Naive thymus-derived CD4-positive, alpha-beta T cell (primary cell): ENCODE measurements around the gene RNF34. TPM values are rescaled to one million over a fixed set of nuclear protein-coding genes. Genes with fewer than 3 reads are reported as not detected.

Source experiments
- ATAC-seq: fragments of 150-1000 bp; cut with Tn5 transposase; 2 replicates; pipeline ENCODE4 v1.10.0; 2021; ENCODE audit warnings: mild to moderate bottlenecking, moderate library complexity
- CTCF ChIA-PET: fragments of 350-600 bp; sonication (Branson Sonifier 250); formaldehyde crosslinking; loops from one replicate; lab custom pipeline; 2021; ENCODE audit warnings: antibody characterized with exemption; lab: Charles Lee
- POLR2A ChIA-PET: fragments of 350-600 bp; sonication (Branson Sonifier 250); formaldehyde crosslinking; loops from one replicate; lab custom pipeline; 2021; ENCODE audit warnings: antibody characterized with exemption, inconsistent platforms; lab: Charles Lee
- DNase-seq, 9 donors: peaks; one replicate each; pipeline versions ENCODE4 v3.0.0 to v3.0.0-alpha.2; 2020 to 2022; ENCODE audit warnings: mixed read lengths in 1 of 9
- H3K27ac ChIP-seq: one replicate; pipeline ENCODE4 v1.7.0; 2013; ENCODE audit warnings: mild to moderate bottlenecking, low read depth, low read length, moderate library complexity
- H3K27me3 ChIP-seq, 2 donors: one replicate each; pipeline ENCODE4 v1.7.0; 2013; ENCODE audit warnings: low read length in 2 of 2, mild to moderate bottlenecking in 2 of 2, moderate library complexity in 2 of 2; ENCODE audit not compliant: control insufficient read depth in 2 of 2, insufficient read depth in 2 of 2
- H3K36me3 ChIP-seq, 3 experiments: 1 replicate in 2 of 3; 2 replicates in 1 of 3; pipeline ENCODE4 v1.7.0; 2013; ENCODE audit warnings: low read length in 3 of 3, mild to moderate bottlenecking in 3 of 3, moderate library complexity in 1 of 3; ENCODE audit not compliant: insufficient read depth in 3 of 3, control insufficient read depth in 2 of 3
- H3K4me1 ChIP-seq, 2 donors: one replicate each; pipeline ENCODE4 v1.7.0; 2013; ENCODE audit warnings: low read length in 2 of 2, mild to moderate bottlenecking in 2 of 2, moderate library complexity in 1 of 2; ENCODE audit not compliant: control insufficient read depth in 2 of 2, insufficient read depth in 2 of 2
- H3K4me3 ChIP-seq: 2 replicates; pipeline ENCODE4 v1.7.0; 2013; ENCODE audit warnings: mild to moderate bottlenecking, low read length
- H3K9me3 ChIP-seq, 3 experiments: 1 replicate in 2 of 3; 2 replicates in 1 of 3; pipeline ENCODE4 v1.7.0; 2013; ENCODE audit warnings: low read length in 3 of 3; ENCODE audit not compliant: control insufficient read depth in 2 of 3
- H3K27ac Mint-ChIP-seq, 9 donors: one replicate each; pipeline ENCODE4 v1.8.0; 2020 to 2022; ENCODE audit warnings: mixed read lengths in 9 of 9, mild to moderate bottlenecking in 8 of 9, moderate library complexity in 5 of 9, inconsistent platforms in 2 of 9
- H3K27me3 Mint-ChIP-seq, 5 donors: one replicate each; pipeline ENCODE4 v1.8.0; 2021 to 2022; ENCODE audit warnings: mixed read lengths in 5 of 5, mild to moderate bottlenecking in 1 of 5
- H3K36me3 Mint-ChIP-seq, 5 donors: one replicate each; pipeline ENCODE4 v1.8.0; 2020 to 2022; ENCODE audit warnings: mixed read lengths in 5 of 5, mild to moderate bottlenecking in 3 of 5, inconsistent platforms in 1 of 5
- H3K4me1 Mint-ChIP-seq, 7 donors: one replicate each; pipeline ENCODE4 v1.8.0; 2020 to 2022; ENCODE audit warnings: mixed read lengths in 7 of 7, mild to moderate bottlenecking in 3 of 7, inconsistent platforms in 1 of 7
- H3K4me3 Mint-ChIP-seq, 10 donors: one replicate each; pipeline ENCODE4 v1.8.0; 2020 to 2022; ENCODE audit warnings: mild to moderate bottlenecking in 10 of 10, mixed read lengths in 10 of 10, moderate library complexity in 6 of 10, inconsistent platforms in 2 of 10
- H3K9me3 Mint-ChIP-seq, 11 donors: one replicate each; pipeline ENCODE4 v1.8.0; 2020 to 2022; ENCODE audit warnings: mixed read lengths in 11 of 11, mild to moderate bottlenecking in 4 of 11, inconsistent platforms in 1 of 11, moderate library complexity in 1 of 11
- intact Hi-C, 2 donors: fragments of 100-400 bp; cut with micrococcal nuclease; formaldehyde crosslinking; loops; one replicate each; pipeline ENCODE4 v1.15.1; 2023
- polyA plus RNA-seq, 2 donors: library from polyadenylated mRNA; unstranded; fragments of 300-500 nt; fragmentation: Illumina TruSeq; gene quantifications; one replicate each; pipeline ENCODE4 v1.2.3, GENCODE V29; 2021
- total RNA-seq, 6 experiments: library from RNA in 5 of 6; stranded (reverse) in 5 of 6; gene quantifications; 1 replicate in 5 of 6; 2 replicates in 1 of 6; pipeline ENCODE4 v1.2.3 and lab custom pipeline; 2021 to 2026

RNF34 gene, protein sequence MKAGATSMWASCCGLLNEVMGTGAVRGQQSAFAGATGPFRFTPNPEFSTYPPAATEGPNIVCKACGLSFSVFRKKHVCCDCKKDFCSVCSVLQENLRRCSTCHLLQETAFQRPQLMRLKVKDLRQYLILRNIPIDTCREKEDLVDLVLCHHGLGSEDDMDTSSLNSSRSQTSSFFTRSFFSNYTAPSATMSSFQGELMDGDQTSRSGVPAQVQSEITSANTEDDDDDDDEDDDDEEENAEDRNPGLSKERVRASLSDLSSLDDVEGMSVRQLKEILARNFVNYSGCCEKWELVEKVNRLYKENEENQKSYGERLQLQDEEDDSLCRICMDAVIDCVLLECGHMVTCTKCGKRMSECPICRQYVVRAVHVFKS
- total RNA-seq = 10 to 100 TPM; 61.1 to 98.4 (median 81.7) TPM
- polyA plus RNA-seq = 10 to 100 TPM; 42.5 to 74.4 TPM
- 31.2 reads per million, percentile 60 among the genes with 10 or more reads in this experiment for total RNA-seq (lab: John Stamatoyannopoulos, UW)

- Histone ChIP-seq H3K27ac (peak within 1 kb of the TSS; percentile 91), H3K9me3 (no peaks in the 10 kb centered on the region), H3K4me3 (peak within 1 kb of the TSS; percentile 93), H3K36me3 (peaks cover 3 to 12% (median 4%) of the 10 kb centered on the region in 3 experiments), H3K4me1 (peaks cover 20 to 26% of the 10 kb centered on the region in 2 donors), H3K27me3 (no peaks in the 10 kb centered on the region)
- peak; percentile 88 to 98 (median 97) for DNase-seq
- ChIA-PET CTCF (interaction anchor here (1.1 to 1.2 kb wide), 2 partner anchors 14 to 427 kb away, joined by 3 to 6 read pairs; no protein-coding TSS in a partner anchor), POLR2A (interaction anchor here (0.6 to 4.3 kb wide), 19 partner anchors 9 to 826 kb away, joined by 3 to 45 read pairs (median 3); partner anchors contain the start of genes ANAPC5, CAMKK2, DIABLO and UNC119B)
- Mint-ChIP-seq H3K4me3 (peak within 1 kb of the TSS; percentile 89 to 99 (median 94)), H3K27ac (peak within 1 kb of the TSS; percentile 91 to 97 (median 94)), H3K4me1 (peaks cover 29 to 52% (median 39%) of the 10 kb centered on the region in 7 donors), H3K9me3 (peaks cover 0 to 1% (median 0%) of the 10 kb centered on the region in 11 donors), H3K36me3 (peaks cover 0 to 10% (median 3%) of the 10 kb centered on the region in 5 donors), H3K27me3 (no peaks in the 10 kb centered on the region)
- peak; percentile 96 for ATAC-seq
- intact Hi-C loops = loop anchor here (1.0 to 5.0 kb wide), 17 partner anchors 8 to 962 kb away; partner anchors contain the start of genes ANAPC5 (in 2 of the 2), CAMKK2 (in 1 of the 2), COX6A1 (in 1 of the 2) and DIABLO (in 1 of the 2)
Measured at GRCh38 chr12:121399391-121400331, at the start of gene RNF34. Gene RNF34, plus strand, starts transcription at chr12:121400118. Its CDS starts 95 bp downstream, at chr12:121400213.

DNA sequence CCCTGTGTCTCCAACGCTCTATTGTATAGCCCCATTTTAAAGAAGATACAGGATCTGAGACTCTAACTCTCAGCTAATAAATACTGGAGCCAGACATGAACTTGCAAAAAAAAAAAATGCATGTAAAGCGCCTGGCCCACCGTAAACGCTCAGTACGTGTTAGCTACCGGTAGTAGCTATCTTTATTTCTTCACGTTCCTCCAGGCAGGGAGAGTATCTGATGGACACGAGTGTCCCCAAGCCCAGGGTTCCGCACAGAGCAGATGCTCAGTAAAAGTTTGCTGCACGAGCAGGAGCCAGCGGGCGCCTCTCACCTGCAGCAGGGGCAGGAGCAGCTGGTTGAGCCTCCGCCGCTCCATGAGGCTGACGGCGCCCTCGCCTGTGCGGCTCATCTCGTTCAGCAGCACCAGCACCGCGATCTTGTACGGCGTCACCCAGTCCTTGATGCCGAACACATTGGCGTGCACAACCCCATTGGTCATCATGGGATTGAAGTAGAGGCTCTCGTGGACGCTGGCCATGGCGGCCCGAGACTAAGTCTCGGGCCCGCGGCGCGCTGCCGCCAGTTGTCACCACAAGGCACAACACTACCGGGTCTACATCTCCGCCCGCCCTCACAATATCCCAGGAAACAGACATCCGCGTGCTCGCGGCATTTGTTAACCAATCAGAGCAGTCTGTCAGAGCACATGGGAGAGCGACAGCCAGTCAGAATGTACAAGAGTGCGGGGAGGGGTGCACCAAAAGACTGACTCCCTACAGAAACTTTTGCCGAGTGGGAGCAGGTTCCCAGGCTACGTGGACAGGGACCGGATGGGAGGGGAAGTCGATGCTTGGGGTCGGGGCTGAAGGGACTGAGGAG, 47.9 kb upstream of the RNF34 start, which contains the start of gene ANAPC5:
ANAPC5 (minus strand) TSS at position 592 of the 862 bp plus-strand sequence; CDS start at position 521, 71 bp downstream.
- POLR2A ChIA-PET = interaction anchor here (0.5 to 4.2 kb wide), 11 partner anchors 17 to 1579 kb away, joined by 3 to 45 read pairs (median 5); partner anchors contain the start of genes PSMD9 and RNF34
- peaks cover 6 to 7% of the 10 kb centered on the region in 2 donors for H3K4me1 ChIP-seq
- peaks cover 0 to 7% (median 2%) of the 10 kb centered on the region in 5 donors for H3K36me3 Mint-ChIP-seq
- H3K9me3 Mint-ChIP-seq = peaks cover 0 to 2% (median 0%) of the 10 kb centered on the region in 11 donors
- H3K27me3 Mint-ChIP-seq = peaks cover 0 to 5% (median 0%) of the 10 kb centered on the region in 5 donors
- DNase-seq (peak; percentile 61 to 93 (median 89)), ATAC-seq (peak; percentile 99)
- peak within 1 kb of the TSS; percentile 99 for H3K4me3 ChIP-seq
- H3K36me3 ChIP-seq = peaks cover 0 to 4% (median 0%) of the 10 kb centered on the region in 3 experiments
- H3K27ac Mint-ChIP-seq = peak within 1 kb of the TSS; percentile 90 to 100 (median 98)
- H3K4me3 Mint-ChIP-seq = peak within 1 kb of the TSS; percentile 88 to 100 (median 97)
- peaks cover 25 to 58% (median 42%) of the 10 kb centered on the region in 7 donors for H3K4me1 Mint-ChIP-seq
- intact Hi-C loops = loop anchor here (1.0 to 5.0 kb wide), 9 partner anchors 17 to 665 kb away; partner anchors contain the start of genes P2RX4 (in 2 of the 2), RNF34 (in 2 of the 2), CAMKK2 (in 1 of the 2) and MLEC (in 1 of the 2)
- CTCF ChIA-PET = interaction anchor here (0.5 to 1.1 kb wide), 6 partner anchors 12 to 1052 kb away, joined by 3 to 5 read pairs (median 4); no protein-coding TSS in a partner anchor
- no peaks in the 10 kb centered on the region for H3K27me3 ChIP-seq
- peak within 1 kb of the TSS; percentile 78 for H3K27ac ChIP-seq
- H3K9me3 ChIP-seq = no peaks in the 10 kb centered on the region

- no peaks in the 10 kb centered on the region for H3K36me3 ChIP-seq
- CTCF ChIA-PET = no interaction called here
- POLR2A ChIA-PET = interaction anchor here (0.6 to 4.2 kb wide), 7 partner anchors 20 to 536 kb away, joined by 3 to 45 read pairs (median 5); partner anchors contain the start of genes PSMD9 and RNF34
- H3K4me3 ChIP-seq = peak overlapping the region; percentile 99
- Mint-ChIP-seq H3K36me3 (peaks cover 0 to 3% (median 0%) of the 10 kb centered on the region in 5 donors), H3K4me1 (peaks cover 23 to 54% (median 38%) of the 10 kb centered on the region in 7 donors), H3K9me3 (peaks cover 0 to 2% (median 0%) of the 10 kb centered on the region in 11 donors), H3K27ac (peak overlapping the region; percentile 90 to 100 (median 98)), H3K4me3 (peak overlapping the region; percentile 88 to 100 (median 97)), H3K27me3 (peaks cover 0 to 5% (median 0%) of the 10 kb centered on the region in 5 donors)
- intact Hi-C loops = loop anchor here (1.0 to 5.0 kb wide), 9 partner anchors 18 to 666 kb away; partner anchors contain the start of genes P2RX4 (in 2 of the 2), RNF34 (in 2 of the 2), CAMKK2 (in 1 of the 2) and MLEC (in 1 of the 2)
- peak overlapping the region; percentile 78 for H3K27ac ChIP-seq
- H3K4me1 ChIP-seq = peaks cover 6 to 7% of the 10 kb centered on the region in 2 donors
- ATAC-seq (peak; percentile 5), DNase-seq (no peak)
- H3K27me3 ChIP-seq = no peaks in the 10 kb centered on the region
- no peaks in the 10 kb centered on the region for H3K9me3 ChIP-seq
Measured at GRCh38 chr12:121352682-121353018, 47.3 kb upstream of the RNF34 start.

DNA sequence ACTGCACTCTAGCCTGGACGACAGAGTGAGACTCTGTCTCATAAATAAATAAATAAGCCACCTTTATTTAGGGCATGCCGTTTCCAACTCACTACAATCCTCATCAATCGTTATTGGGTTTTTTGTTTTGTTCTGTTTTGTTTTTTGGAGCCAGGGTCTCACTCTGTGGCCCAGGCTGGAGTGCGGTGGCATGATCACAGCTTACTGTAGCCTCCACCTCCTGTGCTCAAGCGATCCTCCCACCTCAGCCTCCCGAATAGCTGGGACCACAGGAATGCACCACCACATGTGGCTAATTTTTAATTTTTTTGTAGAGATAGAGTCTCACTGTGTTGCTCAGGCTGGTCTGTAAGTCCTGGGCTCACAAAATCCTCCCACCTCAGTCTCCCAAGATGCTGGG, 44.1 kb upstream of the RNF34 start:
- Histone ChIP-seq H3K9me3 (no peaks in the 10 kb centered on the region), H3K36me3 (no peaks in the 10 kb centered on the region), H3K4me1 (peaks cover 3 to 4% of the 10 kb centered on the region in 2 donors), H3K4me3 (no peak overlapping the region), H3K27me3 (no peaks in the 10 kb centered on the region), H3K27ac (no peak overlapping the region)
- Mint-ChIP-seq H3K27ac (no peak overlapping the region), H3K9me3 (peaks cover 0 to 2% (median 0%) of the 10 kb centered on the region in 11 donors), H3K27me3 (peaks cover 0 to 5% (median 0%) of the 10 kb centered on the region in 5 donors), H3K4me1 (peaks cover 14 to 26% (median 17%) of the 10 kb centered on the region in 7 donors), H3K4me3 (no peak overlapping the region), H3K36me3 (no peaks in the 10 kb centered on the region)
- ChIA-PET CTCF (interaction anchor here (0.6 kb wide), 1 partner anchor 858 kb away, joined by 5 read pairs; no protein-coding TSS in a partner anchor), POLR2A (no interaction called here)
- DNase-seq (no peak), ATAC-seq (no peak)
- intact Hi-C loops = no loop called here

- DNase-seq (no peak), ATAC-seq (no peak)
- no peak overlapping the region for H3K4me3 Mint-ChIP-seq
- H3K4me1 ChIP-seq = no peaks in the 10 kb centered on the region
- H3K27me3 ChIP-seq = no peaks in the 10 kb centered on the region
- H3K36me3 ChIP-seq = no peaks in the 10 kb centered on the region
- H3K9me3 ChIP-seq = no peaks in the 10 kb centered on the region
- no peaks in the 10 kb centered on the region for H3K36me3 Mint-ChIP-seq
- CTCF ChIA-PET = no interaction called here
- peaks cover 0 to 5% (median 0%) of the 10 kb centered on the region in 5 donors for H3K27me3 Mint-ChIP-seq
- intact Hi-C loops = no loop called here
- H3K27ac Mint-ChIP-seq = peak overlapping the region in 1 of 9 donors; percentile 15
- peaks cover 0 to 2% (median 0%) of the 10 kb centered on the region in 11 donors for H3K9me3 Mint-ChIP-seq
- peaks cover 12 to 20% (median 14%) of the 10 kb centered on the region in 7 donors for H3K4me1 Mint-ChIP-seq
- POLR2A ChIA-PET = no interaction called here
- H3K27ac ChIP-seq = no peak overlapping the region
- H3K4me3 ChIP-seq = no peak overlapping the region
Measured at GRCh38 chr12:121356657-121357056, 43.3 kb upstream of the RNF34 start.
